Measurements from ENCODE around the gene C1orf35. TPM values are rescaled to one million over a fixed set of nuclear protein-coding genes. Genes with fewer than 3 reads are reported as not detected.
"Not testable (repeated sequence)": the region's sequence is repeated elsewhere in the genome, so short reads cannot be mapped to it uniquely, and the experiment has no call there.

C1orf35 gene
- total RNA-seq, 2 donors from 2014 or later = 9.1 to 9.7 TPM

GRCh38 chr1:228114827-228115226 is 11.7 kb upstream of the C1orf35 start:
- TF ChIP-seq CTCF (IDR thresholded peaks at IDR 0.05) = no peak
- H3K36me3 ChIP-seq = no peaks in the 10 kb centered on the region
- no peaks in the 10 kb centered on the region for H3K9me3 ChIP-seq
- H3K27ac ChIP-seq = no peak overlapping the region
- ATAC-seq (ENCODE audit: insufficient number of reproducible peaks, low FRiP score, low read depth) = no peak
- H3K27me3 ChIP-seq (replicated peaks; ENCODE audit: insufficient read depth) = no peaks in the 10 kb centered on the region
- H3K4me3 ChIP-seq = no peak overlapping the region
- H3K4me1 ChIP-seq (ENCODE audit: control insufficient read depth in 1 of 2, low read depth in 2 of 2) = peaks cover 1 to 10% of the 10 kb centered on the region in 2 donors
- DNase-seq (ENCODE audit: low spot score) = no peak

GRCh38 chr1:228112617-228113016 is 9.5 kb upstream of the C1orf35 start:
- Histone ChIP-seq H3K27me3 (replicated peaks; ENCODE audit: insufficient read depth) (no peaks in the 10 kb centered on the region), H3K36me3 (no peaks in the 10 kb centered on the region), H3K4me3 (no peak overlapping the region), H3K4me1 (ENCODE audit: control insufficient read depth in 1 of 2, low read depth in 2 of 2) (peaks cover 10 to 21% of the 10 kb centered on the region in 2 donors), H3K9me3 (no peaks in the 10 kb centered on the region), H3K27ac (no peak overlapping the region)
- DNase-seq (ENCODE audit: low spot score) = no peak
- no peak for ATAC-seq (ENCODE audit: insufficient number of reproducible peaks, low FRiP score, low read depth)
- no peak for TF ChIP-seq CTCF (IDR thresholded peaks at IDR 0.05)

- no peak overlapping the region for H3K4me3 ChIP-seq
- H3K9me3 ChIP-seq = no peaks in the 10 kb centered on the region
- no peak overlapping the region for H3K27ac ChIP-seq
- H3K27me3 ChIP-seq (replicated peaks; ENCODE audit: insufficient read depth) = no peaks in the 10 kb centered on the region
- DNase-seq (ENCODE audit: low spot score) (no peak), ATAC-seq (ENCODE audit: insufficient number of reproducible peaks, low FRiP score, low read depth) (no peak)
- peaks cover 10 to 25% of the 10 kb centered on the region in 2 donors for H3K4me1 ChIP-seq (ENCODE audit: control insufficient read depth in 1 of 2, low read depth in 2 of 2)
- TF ChIP-seq CTCF (IDR thresholded peaks at IDR 0.05) = no peak
- peaks cover under 1% of the 10 kb centered on the region for H3K36me3 ChIP-seq
These were observed 9.0 kb upstream of the C1orf35 start for GRCh38 chr1:228112167-228112566.

- not testable (repeated sequence) for H3K27ac ChIP-seq; H3K36me3 ChIP-seq; ATAC-seq (ENCODE audit: insufficient number of reproducible peaks, low FRiP score, low read depth); DNase-seq (ENCODE audit: low spot score); H3K27me3 ChIP-seq (replicated peaks; ENCODE audit: insufficient read depth); H3K4me3 ChIP-seq; H3K9me3 ChIP-seq
- H3K4me1 ChIP-seq (ENCODE audit: control insufficient read depth in 1 of 2, low read depth in 2 of 2) = peaks cover 10 to 25% of the 10 kb centered on the region in 2 donors
These were observed 8.2 kb upstream of the C1orf35 start for GRCh38 chr1:228111315-228111714.

GRCh38 chr1:228110556-228110955 is 7.4 kb upstream of the C1orf35 start:
- no peaks in the 10 kb centered on the region for H3K9me3 ChIP-seq
- peaks cover 10 to 25% of the 10 kb centered on the region in 2 donors for H3K4me1 ChIP-seq (ENCODE audit: control insufficient read depth in 1 of 2, low read depth in 2 of 2)
- peak overlapping the region in 1 of 2 donors; percentile 76 for H3K27ac ChIP-seq
- TF ChIP-seq CTCF (IDR thresholded peaks at IDR 0.05) = no peak
- no peaks in the 10 kb centered on the region for H3K27me3 ChIP-seq (replicated peaks; ENCODE audit: insufficient read depth)
- ATAC-seq (ENCODE audit: insufficient number of reproducible peaks, low FRiP score, low read depth) = no peak
- peaks cover 10% of the 10 kb centered on the region for H3K36me3 ChIP-seq
- DNase-seq (ENCODE audit: low spot score) = no peak
- peak overlapping the region; percentile 93 for H3K4me3 ChIP-seq

GRCh38 chr1:228109962-228110488 is 6.9 kb upstream of the C1orf35 start:
- TF ChIP-seq CTCF (IDR thresholded peaks at IDR 0.05) = no peak
- Histone ChIP-seq H3K4me1 (ENCODE audit: control insufficient read depth in 1 of 2, low read depth in 2 of 2) (peaks cover 10 to 25% of the 10 kb centered on the region in 2 donors), H3K27me3 (replicated peaks; ENCODE audit: insufficient read depth) (no peaks in the 10 kb centered on the region), H3K27ac (peak overlapping the region; percentile 76 to 90), H3K4me3 (peak overlapping the region; percentile 93), H3K9me3 (no peaks in the 10 kb centered on the region), H3K36me3 (peaks cover 10% of the 10 kb centered on the region)
- DNase-seq (ENCODE audit: low spot score) = no peak
- peak; percentile 15 for ATAC-seq (ENCODE audit: insufficient number of reproducible peaks, low FRiP score, low read depth)

Data from thoracic aorta (tissue), 2 donors.